WTC11 (cell line): Measurements from ENCODE around the gene P3H1.

ENCODE experiments used
- ATF6 ChIP-seq: sonication (generic); formaldehyde crosslinking; IDR thresholded peaks from 2 replicates; pipeline ENCODE4 v1.8.1; 2023; ENCODE audit warnings: mild to moderate bottlenecking, missing genetic modification reagents
- ZNF423 ChIP-seq: fragments of 250-450 bp; sonication (Bioruptor Pico); IDR thresholded peaks from 2 replicates; pipeline ENCODE4 v2.1.2; 2022; ENCODE audit warnings: mild to moderate bottlenecking, moderate library complexity

GRCh38 chr1:42767510-42768000 lies 727 bp upstream of the P3H1 start:
- TF ChIP-seq ATF6 (CRISPR knock-in tag): no peak
- TF ChIP-seq ZNF423 (CRISPR knock-in tag): no peak
